Right lung (tissue), 10 donors: ENCODE results near the gene ABCG5. TPM values are rescaled to one million over a fixed set of nuclear protein-coding genes. Genes with fewer than 3 reads are reported as not detected.

ENCODE experiments used
- DNase-seq, 2 donors: peaks; one replicate each; pipeline ENCODE4 v3.0.0-alpha.2; 2013
- long read RNA-seq, 8 donors: transcript quantifications; one replicate each; lab custom pipeline, GENCODE V29; 2026
- polyA plus RNA-seq, 5 donors: library from polyadenylated mRNA; unstranded; fragments of 120-200 nt; gene quantifications; one replicate each; pipeline versions ENCODE4 v1.2.1 to v1.2.3, GENCODE V29; 2013; ENCODE audit warnings: inconsistent platforms in 1 of 5, low replicate concordance in 1 of 5; ENCODE audit not compliant: insufficient read length in 5 of 5, insufficient read depth in 1 of 5

Gene ABCG5
- under 1 TPM; 0.33 to 0.50 (median 0.41) TPM for polyA plus RNA-seq
- long read RNA-seq, donor 1: 0 reads
- long read RNA-seq, donor 2: 0 reads
- long read RNA-seq, donor 3: 0 reads
- long read RNA-seq, donor 4: 0 reads
- long read RNA-seq, donor 5: 0 reads
- long read RNA-seq, donor 6: 0 reads
- long read RNA-seq, donor 7: 0 reads
- long read RNA-seq, donor 8: 0 reads

DNA sequence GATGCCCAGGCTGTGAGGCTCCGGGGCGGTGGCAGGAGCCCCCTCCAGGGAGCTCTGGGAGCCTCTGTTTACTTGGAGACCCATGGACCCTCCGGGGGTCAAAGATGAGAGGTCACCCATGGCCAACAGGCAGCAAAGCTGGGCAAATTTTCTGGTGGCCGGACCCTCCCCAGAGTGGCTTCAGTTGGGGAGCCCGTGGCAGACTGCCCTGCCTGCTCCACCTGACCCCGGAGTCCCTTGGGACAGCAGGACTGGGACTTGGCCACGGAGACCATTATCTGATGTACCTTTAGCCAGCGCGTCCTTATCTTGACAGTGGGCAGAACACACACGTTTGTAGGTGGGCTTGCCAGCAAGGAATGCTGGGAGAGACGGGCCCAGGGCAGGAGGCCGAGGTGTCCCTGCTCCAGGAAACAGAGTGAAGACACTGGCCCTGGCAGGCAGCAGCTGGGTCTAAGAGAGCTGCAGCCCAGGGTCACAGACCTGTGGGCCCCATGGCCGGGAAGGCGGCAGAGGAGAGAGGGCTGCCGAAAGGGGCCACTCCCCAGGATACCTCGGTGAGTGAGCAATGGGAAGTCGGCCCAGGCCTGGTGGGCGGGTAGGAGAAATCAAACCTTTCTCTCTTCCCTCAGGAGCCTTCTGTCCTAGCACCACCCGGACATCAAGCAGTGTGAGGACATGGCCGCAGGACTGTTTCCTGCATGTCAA is at the start of gene ABCG5, which contains the start of gene ABCG8:
ABCG5 (minus strand) TSS at position 280 of the 708 bp plus-strand sequence; CDS start at position 120, 160 bp downstream.
ABCG8 (plus strand) TSS at position 412 of the 708 bp plus-strand sequence; CDS start at position 495, 83 bp downstream.
- no peak for DNase-seq

DNA sequence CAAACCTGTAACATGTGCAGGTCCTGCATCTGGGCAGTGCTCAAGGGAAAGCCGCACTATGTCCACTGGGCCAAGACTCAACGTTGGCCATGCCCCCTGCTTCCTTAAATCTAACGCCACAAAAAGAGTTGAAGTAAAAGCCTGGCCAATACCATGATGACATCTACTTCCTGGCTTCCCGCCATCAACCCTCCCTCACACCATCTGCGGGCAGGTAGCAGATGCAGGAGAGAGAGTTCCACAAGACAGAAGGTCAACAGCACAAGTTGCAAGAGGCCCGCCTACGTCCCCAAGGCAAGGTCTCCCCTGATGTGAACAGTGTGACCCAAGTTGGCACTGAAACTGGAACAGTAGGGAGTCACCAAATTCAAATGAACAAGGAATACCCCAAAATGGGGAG is 48.5 kb upstream of the ABCG5 start:
- DNase-seq: no peak

DNA sequence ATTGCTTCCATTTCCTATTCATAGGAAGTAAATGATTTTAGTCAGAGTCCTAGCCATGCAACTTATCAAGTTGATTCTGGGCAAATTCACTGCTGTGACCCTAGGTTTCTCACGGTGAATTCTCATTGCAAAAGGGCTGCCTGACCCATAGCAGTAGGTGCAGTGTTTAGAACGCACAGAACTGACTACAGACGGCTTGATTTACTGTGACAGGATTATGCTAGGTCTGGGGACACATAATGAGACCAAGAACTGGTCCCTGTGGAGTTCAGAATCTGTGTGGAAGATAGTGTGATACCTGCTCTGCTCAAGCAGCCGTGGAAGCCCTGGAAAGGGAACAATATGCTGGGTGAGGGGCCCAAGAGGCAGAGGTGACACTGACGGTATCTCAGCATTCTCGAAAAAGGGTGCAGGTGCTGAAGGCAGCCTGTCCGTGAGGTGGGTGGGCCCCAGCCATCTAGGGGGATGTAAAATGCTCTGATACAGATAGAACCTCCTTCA is 46.5 kb upstream of the ABCG5 start:
- DNase-seq: no peak

DNA sequence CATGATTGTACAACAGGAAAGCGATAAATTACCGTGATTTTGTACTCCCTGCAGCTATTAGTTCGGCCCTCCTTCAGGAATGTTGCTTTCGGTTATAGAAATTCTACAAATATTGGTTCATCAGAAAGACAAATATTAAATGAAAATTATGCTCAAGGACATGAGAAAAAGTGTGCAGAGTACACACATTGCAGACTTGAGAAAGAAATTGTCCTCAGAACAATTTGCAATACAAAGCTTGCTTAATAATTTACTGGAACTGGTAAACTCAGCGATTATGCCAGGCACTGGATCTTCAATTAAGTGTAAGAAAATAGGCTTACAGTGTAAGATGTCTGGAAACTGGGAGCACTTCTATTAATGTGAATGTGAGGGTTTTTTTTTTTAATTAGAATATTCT is 46.0 kb upstream of the ABCG5 start:
- DNase-seq: no peak

DNA sequence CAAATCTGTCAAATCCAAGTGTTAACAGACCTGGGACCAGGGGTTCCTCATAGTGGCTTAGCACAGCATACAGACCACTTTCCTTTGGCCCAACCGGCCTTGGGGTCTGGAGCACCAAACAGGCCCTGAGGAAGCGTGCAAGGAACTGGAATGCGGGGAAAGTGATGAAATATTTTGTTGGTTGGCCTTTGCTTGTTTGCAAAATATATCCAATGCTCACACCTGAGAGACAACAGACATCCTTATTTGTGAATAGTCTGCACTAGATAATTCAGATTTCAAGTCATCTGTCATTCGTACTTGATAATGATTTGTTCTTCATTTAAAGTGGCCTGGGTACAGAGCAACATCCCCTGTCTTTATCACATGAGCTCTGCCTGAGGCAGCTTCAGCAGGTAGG is 43.7 kb upstream of the ABCG5 start:
- no peak for DNase-seq

DNA sequence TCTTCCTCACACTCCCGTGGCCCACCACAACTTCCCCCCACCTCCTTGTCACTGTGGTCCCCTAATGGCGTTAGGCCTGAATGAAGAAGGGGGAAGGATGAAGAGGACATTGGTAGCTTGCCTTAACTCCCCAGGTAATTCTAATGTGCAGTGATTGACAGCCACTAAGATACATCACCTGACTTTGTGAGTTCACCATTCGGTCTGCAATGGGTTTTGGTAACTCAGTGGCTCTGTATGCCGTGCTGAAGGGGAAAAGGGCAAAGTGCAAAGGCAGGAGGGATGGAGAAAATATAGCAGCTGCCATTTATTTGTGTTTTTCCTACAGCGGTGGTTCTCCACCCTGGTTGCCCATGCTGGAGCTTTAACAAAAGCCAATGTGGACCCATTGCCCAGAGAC is 42.3 kb upstream of the ABCG5 start:
- DNase-seq: no peak

DNA sequence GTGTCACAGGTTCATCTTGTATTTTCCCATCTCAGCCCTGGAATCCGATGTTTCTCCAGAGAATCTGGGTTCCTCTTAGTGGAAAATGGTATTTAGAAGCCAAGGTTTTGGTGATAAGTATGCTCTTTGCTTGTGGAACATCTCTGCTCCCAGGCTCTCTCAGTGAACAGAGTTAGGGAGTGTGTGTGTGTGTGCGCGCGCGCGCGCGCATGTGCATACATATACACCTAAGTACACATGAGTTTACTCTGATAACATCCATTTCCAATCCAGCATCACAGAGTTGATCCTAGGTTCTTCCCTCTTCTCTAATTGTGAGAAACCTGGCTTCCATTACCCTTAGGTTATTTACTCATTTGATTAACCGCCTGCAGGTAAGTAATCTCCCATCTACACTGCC is 41.8 kb upstream of the ABCG5 start:
- no peak for DNase-seq

DNA sequence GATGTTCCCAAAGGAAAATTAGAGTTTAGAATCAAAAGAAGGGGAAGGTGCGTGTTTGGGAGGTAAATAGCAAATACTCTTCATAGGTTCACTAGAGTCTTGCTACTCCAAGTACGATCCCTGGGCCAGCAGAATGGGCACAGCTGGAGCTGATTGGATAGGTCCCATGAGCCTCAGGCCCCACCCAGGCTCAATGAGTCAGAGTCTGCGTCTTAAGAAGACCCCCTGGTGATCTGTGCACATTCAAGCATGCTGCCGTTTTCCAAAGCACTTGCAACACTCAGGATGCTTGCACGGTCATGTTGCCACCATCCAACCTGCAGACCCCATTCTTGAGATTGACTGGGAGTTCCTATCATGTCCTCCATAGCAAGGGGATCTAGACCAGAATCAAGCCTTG is 40.6 kb upstream of the ABCG5 start:
- DNase-seq: no peak

DNA sequence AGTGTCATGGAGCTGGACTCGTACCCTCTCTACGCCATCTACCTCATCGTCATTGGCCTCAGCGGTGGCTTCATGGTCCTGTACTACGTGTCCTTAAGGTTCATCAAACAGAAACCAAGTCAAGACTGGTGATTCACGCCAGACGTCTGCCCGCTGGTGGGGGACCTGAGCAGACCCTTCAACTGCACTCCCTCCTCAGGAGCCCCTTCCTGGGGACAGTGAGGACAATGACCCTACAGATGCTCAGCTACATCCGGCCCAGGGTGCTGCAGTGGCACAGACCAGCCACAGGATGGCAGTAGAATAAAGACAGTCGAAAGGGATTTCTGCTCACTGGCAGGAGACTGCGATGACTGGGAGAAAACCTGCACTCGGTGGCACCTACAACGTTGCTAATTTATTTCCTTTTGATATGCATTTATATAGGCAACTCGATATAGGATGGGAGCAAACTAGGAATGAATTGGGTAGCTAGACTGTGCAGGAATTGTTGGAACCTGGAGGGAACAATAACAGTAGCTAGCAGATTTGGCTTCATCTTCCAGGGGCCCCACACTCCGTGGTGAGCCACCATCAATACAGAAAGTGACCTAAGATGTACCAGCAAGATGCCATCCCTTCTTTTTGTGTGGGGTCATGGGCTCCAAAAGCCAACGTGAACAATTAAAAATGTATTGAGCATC is 39.3 kb upstream of the ABCG5 start:
- peak; percentile 41 to 54 for DNase-seq

DNA sequence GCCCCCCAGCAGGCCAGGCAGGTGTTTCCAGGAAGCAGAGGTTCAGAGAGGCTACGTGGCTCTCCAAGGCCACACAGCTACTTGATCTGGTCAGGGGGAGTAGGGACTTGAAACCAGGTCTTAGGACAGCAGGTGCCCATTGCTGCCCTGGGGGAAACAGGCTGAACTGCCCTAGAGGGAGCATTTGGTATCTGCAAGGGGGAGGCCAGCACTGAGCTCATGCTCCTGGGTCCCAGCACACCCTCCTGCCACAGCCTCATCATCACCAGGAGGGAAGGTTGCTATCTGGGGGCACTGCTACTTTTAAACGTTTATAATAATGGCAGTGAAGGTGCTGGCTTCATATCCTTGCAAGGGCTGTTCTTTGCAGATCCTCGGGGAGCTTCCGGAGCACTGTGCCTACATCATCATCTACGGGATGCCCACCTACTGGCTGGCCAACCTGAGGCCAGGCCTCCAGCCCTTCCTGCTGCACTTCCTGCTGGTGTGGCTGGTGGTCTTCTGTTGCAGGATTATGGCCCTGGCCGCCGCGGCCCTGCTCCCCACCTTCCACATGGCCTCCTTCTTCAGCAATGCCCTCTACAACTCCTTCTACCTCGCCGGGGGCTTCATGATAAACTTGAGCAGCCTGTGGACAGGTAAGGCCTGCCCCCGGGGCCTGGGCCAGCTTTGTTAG is 36.3 kb upstream of the ABCG5 start:
- DNase-seq: no peak

DNA sequence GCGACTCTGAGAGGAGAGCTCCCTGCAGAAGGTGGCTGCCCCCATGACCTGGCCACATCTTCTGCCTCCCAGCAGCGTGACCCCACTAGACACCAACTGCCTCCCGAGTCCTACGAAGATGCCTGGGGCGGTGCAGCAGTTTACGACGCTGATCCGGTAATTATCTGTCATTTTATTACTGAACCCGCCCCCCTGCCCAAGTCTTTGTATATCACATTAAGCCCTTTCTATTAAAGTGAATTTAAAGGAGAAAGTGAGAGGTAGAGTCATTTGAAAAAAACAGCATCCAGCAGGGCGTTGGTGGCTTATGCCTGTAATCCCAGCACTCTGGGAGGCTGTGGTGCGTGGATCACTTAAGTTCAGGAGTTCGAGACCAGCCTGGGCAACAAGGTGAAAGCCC is 33.5 kb upstream of the ABCG5 start:
- DNase-seq: no peak

DNA sequence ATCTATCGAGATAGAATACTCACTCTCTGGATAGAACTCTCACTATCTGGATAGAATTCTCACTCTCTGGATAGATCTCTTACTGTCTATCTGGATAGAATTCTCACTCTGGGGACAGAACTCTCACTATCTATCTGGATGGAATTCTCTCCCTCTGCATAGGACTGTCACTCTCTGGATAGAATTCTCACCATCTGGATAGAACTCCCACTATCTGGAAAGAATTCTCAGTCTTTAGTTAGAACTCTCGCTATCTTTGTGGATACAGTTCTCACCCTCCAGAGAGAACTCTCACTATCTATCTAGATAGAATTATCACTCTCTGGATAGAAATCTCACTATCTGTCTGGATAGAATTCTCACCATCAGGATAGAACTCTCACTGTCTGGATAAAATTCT is 16.7 kb upstream of the ABCG5 start:
- no peak for DNase-seq

DNA sequence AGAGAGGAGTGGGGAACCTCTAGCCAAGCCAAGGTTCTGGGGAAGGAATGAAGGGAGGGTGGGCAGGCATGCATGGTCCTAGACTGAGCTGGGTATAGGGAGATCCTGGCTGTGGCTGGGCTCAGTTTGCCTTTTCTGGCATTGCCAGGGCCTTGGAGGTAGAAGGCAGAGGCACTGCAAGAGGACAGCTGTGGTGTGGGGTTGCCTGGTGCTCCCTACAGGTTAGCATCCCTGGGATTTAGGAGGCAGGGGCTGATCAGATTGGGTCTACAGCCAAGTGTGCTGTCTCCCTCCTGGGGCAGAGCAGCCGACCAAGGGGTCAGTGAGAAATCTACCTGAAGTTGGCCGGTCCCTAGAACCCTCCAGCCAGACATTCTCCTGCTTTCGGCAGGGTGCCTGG is 16.0 kb upstream of the ABCG5 start:
- DNase-seq: no peak

DNA sequence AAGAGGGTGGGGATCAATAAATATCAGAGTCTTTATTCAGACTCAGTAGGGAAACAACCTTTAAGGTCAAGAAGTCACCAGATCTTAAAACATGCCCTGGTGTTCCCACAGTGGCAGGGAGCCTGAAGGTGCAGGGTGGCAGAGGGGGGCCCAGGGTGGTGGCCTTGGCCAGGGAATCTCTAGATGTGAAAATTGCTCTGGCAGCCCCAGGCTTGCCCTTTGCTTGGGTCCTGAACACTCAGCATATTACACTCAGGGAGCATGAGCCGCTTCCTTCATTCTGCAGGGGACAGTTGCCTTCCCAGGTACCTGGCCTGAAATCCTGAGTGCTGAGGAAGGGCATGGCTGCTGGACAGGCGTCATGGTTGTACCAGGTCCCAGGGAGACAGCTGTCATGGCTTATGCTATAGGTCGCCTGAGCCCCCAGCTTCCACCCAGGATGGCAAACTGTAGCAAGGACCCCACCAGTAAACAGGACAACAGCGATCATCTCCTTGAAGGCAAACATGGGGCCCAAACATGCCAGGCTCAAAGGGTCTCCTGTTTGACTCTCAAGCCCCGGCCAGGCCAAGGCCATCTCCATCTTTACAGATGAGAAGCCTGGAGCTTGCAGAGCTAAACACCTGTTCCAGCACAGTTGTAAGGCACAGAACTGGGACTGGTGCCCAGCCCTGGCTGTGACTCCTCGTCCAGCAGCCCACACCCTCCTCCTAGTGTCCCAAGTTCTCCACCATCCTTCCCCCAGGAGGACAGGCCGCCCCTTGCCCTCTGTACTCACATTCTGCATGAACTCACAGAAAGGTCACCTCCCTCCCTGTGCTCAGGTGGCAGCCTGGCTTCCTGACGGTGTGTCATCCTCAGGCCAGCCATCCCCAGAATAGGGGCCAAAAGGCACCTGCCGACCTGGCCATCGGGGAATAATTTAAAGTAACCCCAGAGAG is 14.8 kb upstream of the ABCG5 start:
- DNase-seq: no peak

DNA sequence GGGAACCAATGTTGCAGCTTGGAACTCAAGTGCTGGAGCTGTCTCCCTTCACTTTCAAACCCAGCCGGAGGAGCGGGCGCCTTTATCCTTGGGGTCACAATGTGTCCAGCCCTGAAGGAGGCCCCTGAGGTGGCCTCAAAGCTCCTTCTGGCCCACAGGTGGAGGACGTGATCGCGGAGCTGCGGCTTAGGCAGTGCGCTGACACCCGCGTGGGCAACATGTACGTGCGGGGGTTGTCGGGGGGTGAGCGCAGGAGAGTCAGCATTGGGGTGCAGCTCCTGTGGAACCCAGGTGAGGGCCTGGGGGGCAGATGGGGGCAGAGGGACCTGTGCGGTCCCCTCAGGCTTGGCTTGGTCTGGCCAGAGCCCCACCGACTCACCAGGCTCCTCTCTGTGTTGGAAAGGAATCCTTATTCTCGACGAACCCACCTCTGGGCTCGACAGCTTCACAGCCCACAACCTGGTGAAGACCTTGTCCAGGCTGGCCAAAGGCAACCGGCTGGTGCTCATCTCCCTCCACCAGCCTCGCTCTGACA is 13.6 kb upstream of the ABCG5 start:
- no peak for DNase-seq

DNA sequence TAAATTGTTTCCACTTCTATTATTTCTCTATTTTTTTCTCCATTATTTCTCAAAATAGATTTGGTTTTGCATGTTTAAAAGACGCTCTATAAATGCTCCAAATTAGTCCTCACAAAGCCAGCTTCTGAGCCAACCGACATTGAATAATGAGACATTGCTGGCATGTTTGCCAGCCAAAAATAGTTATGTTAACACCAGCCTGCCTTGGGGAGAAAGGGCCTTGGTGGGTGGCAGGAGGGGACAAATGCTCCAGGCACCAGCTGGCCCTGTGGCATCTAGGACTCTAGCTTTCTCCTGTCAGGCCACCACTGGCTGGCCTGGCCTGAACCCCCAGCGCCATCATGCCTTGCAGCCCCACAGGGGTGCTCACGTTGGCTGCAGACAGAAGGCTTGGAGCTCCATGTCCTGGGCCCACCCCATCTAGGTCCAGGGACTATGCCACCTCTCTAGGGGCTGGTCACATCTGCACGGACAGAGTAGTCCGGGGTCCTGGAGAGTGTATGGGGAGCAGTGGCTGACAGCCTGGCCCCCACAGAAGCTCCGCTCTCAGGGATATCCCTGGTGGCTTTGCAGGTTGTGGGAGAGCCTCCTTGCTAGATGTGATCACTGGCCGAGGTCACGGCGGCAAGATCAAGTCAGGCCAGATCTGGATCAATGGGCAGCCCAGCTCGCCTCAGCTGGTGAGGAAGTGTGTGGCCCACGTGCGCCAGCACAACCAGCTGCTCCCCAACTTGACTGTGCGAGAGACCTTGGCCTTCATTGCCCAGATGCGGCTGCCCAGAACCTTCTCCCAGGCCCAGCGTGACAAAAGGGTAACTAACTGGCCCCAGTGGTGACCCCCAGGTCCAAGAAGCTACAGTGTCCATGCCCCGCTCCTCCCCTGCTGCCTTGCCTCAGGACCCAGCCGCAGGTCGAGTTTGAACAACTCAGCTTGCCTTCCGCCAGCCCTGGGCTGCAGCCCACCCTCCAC is 12.7 kb upstream of the ABCG5 start:
- DNase-seq: no peak

DNA sequence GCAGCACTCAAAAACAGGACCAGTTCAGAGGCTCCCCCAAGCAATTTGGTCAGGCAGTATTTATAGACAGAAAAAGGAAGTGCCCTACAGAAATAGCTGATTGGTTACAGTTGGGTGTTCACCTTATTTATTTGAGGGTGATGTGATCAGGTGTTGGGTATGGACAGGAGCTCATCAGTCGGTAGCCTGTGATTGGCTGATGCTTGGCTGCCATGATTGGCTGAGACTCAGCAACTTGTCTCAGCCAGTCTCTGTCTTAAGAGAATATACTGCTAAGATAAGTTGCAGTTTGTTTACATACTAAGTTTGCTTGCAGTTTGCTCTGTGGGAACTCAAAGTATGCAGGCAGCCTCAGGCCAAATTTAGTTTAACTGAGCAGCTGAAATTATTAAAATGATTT is 9.6 kb upstream of the ABCG5 start:
- DNase-seq: no peak

DNA sequence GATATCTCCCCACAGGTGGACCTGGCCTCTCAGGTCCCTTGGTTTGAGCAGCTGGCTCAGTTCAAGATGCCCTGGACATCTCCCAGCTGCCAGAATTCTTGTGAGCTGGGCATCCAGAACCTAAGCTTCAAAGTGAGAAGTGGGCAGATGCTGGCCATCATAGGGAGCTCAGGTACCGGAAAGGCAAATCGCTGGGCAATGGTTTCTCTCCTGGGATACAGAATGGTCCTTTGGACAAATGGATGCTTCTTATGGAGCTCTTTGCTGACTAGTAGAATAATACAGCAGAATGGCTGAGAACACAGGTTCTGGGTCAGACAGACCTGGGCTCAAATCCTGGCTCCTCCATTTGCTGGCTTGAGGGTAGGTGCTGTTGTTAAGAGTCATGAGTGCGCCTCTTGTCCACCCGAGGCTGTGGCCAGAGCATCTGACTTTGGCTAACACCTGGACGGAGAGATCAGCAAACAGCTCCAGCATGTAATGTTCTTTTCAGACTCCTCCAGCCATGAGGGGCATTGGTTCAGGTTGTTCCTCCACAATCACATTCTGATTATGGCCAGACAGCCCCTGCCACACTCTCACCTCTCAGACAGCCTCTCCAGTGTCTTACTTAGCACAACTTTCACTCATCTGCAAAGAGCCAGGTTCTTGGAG is 7.6 kb upstream of the ABCG5 start:
- no peak for DNase-seq

DNA sequence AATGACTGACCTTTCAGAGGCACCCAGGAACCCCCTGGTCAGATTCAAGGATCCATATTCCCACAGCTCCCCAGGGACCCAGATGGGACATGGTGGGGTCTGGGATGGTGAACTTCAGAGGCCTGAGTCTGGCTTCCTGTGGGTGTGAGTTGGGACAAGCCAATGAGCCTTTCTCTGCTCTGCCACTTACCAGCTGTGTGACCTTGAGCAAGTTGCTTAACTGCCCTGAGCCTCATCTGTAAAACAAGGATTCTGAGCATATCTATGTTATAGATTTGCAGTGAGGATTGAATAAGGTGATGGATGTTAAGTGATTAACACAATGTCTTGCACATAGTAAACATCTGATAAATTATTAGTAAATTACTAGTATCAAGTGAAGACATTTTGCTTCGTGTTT is 6.5 kb upstream of the ABCG5 start:
- DNase-seq: no peak
